ENCODE data around the gene DYNC2LI1. TPM values are rescaled to one million over a fixed set of nuclear protein-coding genes. Genes with fewer than 3 reads are reported as not detected.

The DYNC2LI1 gene
- polyA plus RNA-seq, 1 donor = 40.1 TPM

GRCh38 chr2:43855292-43855691 is 81.5 kb downstream of the DYNC2LI1 start:
- 60% methylated on average over 1 of the region's 2 CpGs for WGBS (ENCODE audit: insufficient coverage, low lambda C conversion rate)
- Histone ChIP-seq H3K27ac (ENCODE audit: low read length) (no peak overlapping the region), H3K36me3 (ENCODE audit: control insufficient read depth, insufficient read depth, low read length) (peaks cover 22% of the 10 kb centered on the region), H3K4me1 (ENCODE audit: control insufficient read depth, insufficient read depth, low read length) (no peaks in the 10 kb centered on the region), H3K9me3 (ENCODE audit: control insufficient read depth, low read depth, low read length) (no peaks in the 10 kb centered on the region), H3K4me3 (ENCODE audit: low read length) (no peak overlapping the region), H3K27me3 (ENCODE audit: control insufficient read depth, insufficient read depth, low read length) (no peaks in the 10 kb centered on the region)
- no peak for DNase-seq

Other genes starting within 250 kb of the DYNC2LI1 start
- gene THADA, start 178.0 kb upstream of the DYNC2LI1 start, polyA plus RNA-seq = 13.2 TPM
- gene PLEKHH2, start 136.8 kb upstream of the DYNC2LI1 start, polyA plus RNA-seq = 14.7 TPM
- 1.1 TPM for gene C1GALT1C1L, start 97.6 kb upstream of the DYNC2LI1 start, polyA plus RNA-seq
- 35.8 TPM for gene ABCG5, start 64.8 kb downstream of the DYNC2LI1 start, polyA plus RNA-seq
- 24.3 TPM for gene ABCG8, start 64.9 kb downstream of the DYNC2LI1 start, polyA plus RNA-seq
- gene LRPPRC, start 221.9 kb downstream of the DYNC2LI1 start, polyA plus RNA-seq = 89.1 TPM